Peyer's patch (tissue), 4 donors: ENCODE measurements around the gene FOSL1. TPM values are rescaled to one million over a fixed set of nuclear protein-coding genes. Genes with fewer than 3 reads are reported as not detected.

ENCODE experiments used
- DNase-seq, 3 donors: peaks; one replicate each; pipeline ENCODE4 v3.0.0-alpha.2; 2017 to 2019
- H3K27ac ChIP-seq, 4 donors: fragments of 200-600 bp; sonication (generic); one replicate each; pipeline ENCODE4 v1.5.1; 2016 to 2019
- H3K27me3 ChIP-seq, 2 donors: fragments of 200-600 bp; sonication (generic); one replicate each; pipeline ENCODE4 v1.5.1; 2019
- H3K36me3 ChIP-seq, 3 donors: fragments of 200-600 bp; sonication (generic); one replicate each; pipeline ENCODE4 v1.5.1; 2016 to 2019
- H3K4me1 ChIP-seq, 4 donors: fragments of 200-600 bp; sonication (generic); one replicate each; pipeline ENCODE4 v1.5.1; 2016 to 2019
- H3K4me3 ChIP-seq, 4 donors: fragments of 200-600 bp; sonication (generic); 1 replicate in 3 of 4; 2 replicates in 1 of 4; pipeline ENCODE4 v1.5.1; 2016 to 2019; ENCODE audit warnings: mild to moderate bottlenecking in 1 of 4
- H3K9me3 ChIP-seq, 4 donors: fragments of 200-600 bp; sonication (generic); one replicate each; pipeline ENCODE4 v1.5.1; 2016 to 2019; ENCODE audit warnings: mild to moderate bottlenecking in 1 of 4
- CTCF ChIP-seq, 6 experiments: fragments of 450-650 bp in 4 of 6; fragments of 200-600 bp in 2 of 6; sonication (generic) in 1 of 6; IDR thresholded peaks; one replicate each; pipeline ENCODE4 v1.5.1; 2017 to 2019; ENCODE audit warnings: antibody characterized with exemption in 6 of 6, mild to moderate bottlenecking in 3 of 6, moderate library complexity in 1 of 6
- POLR2A ChIP-seq, 2 donors: fragments of 450-650 bp; IDR thresholded peaks; one replicate each; pipeline ENCODE4 v1.5.1; 2017; ENCODE audit warnings: antibody characterized with exemption in 2 of 2, mild to moderate bottlenecking in 2 of 2, moderate library complexity in 2 of 2
- total RNA-seq, 4 donors: library from RNA; depleted of rRNA; stranded (reverse); fragments of >200 nt; gene quantifications; one replicate each; pipeline ENCODE4 v1.1.0, GENCODE V29; 2016

Gene FOSL1
- total RNA-seq, 4 donors from 2014 or later: 1.5 to 7.4 (median 1.7) TPM; not detected in 1

GRCh38 chr11:65854852-65855837 lies 45.0 kb downstream of the FOSL1 start:
- TF ChIP-seq CTCF (IDR thresholded peaks at IDR 0.05) (no peak), POLR2A (IDR thresholded peaks at IDR 0.05) (no peak)
- Histone ChIP-seq H3K4me1 (peaks cover 14 to 50% (median 16%) of the 10 kb centered on the region in 4 donors), H3K36me3 (peaks cover 0 to 53% (median 0%) of the 10 kb centered on the region in 3 donors), H3K9me3 (no peaks in the 10 kb centered on the region), H3K4me3 (peak overlapping the region in 2 of 4 donors; percentile 80 to 93), H3K27ac (peak overlapping the region in 3 of 4 donors; percentile 95 to 98 (median 96)), H3K27me3 (no peaks in the 10 kb centered on the region)
- no peak for DNase-seq

- DNase-seq: peak in 2 of 3 donors; percentile 90 to 92
- TF ChIP-seq POLR2A (IDR thresholded peaks at IDR 0.05) (peak; percentile 92), CTCF (IDR thresholded peaks at IDR 0.05) (no peak)
- peak overlapping the region in 1 of 4 donors; percentile 93 for H3K4me3 ChIP-seq
- no peaks in the 10 kb centered on the region for H3K27me3 ChIP-seq
- H3K27ac ChIP-seq: peak overlapping the region in 3 of 4 donors; percentile 95 to 98 (median 96)
- peaks cover 0 to 53% (median 0%) of the 10 kb centered on the region in 3 donors for H3K36me3 ChIP-seq
- H3K4me1 ChIP-seq: peaks cover 11 to 45% (median 15%) of the 10 kb centered on the region in 4 donors
- H3K9me3 ChIP-seq: no peaks in the 10 kb centered on the region
These were observed 46.0 kb downstream of the FOSL1 start for GRCh38 chr11:65854161-65854592.

- peak overlapping the region in 2 of 4 donors; percentile 18 to 22 for H3K4me3 ChIP-seq
- H3K9me3 ChIP-seq: no peaks in the 10 kb centered on the region
- peaks cover 0 to 53% (median 0%) of the 10 kb centered on the region in 3 donors for H3K36me3 ChIP-seq
- H3K27me3 ChIP-seq: no peaks in the 10 kb centered on the region
- peak in 1 of 6 experiments; percentile 3 for TF ChIP-seq CTCF (IDR thresholded peaks at IDR 0.05)
- TF ChIP-seq POLR2A (IDR thresholded peaks at IDR 0.05): no peak
- peak in 1 of 3 donors; percentile 54 for DNase-seq
- peak overlapping the region in 3 of 4 donors; percentile 75 to 97 (median 80) for H3K27ac ChIP-seq
- peaks cover 11 to 45% (median 15%) of the 10 kb centered on the region in 4 donors for H3K4me1 ChIP-seq
These were observed 46.8 kb downstream of the FOSL1 start for GRCh38 chr11:65853246-65853979.

- Histone ChIP-seq H3K4me3 (peak overlapping the region in 2 of 4 donors; percentile 18 to 22), H3K36me3 (peaks cover 0 to 53% (median 0%) of the 10 kb centered on the region in 3 donors), H3K27me3 (no peaks in the 10 kb centered on the region), H3K27ac (peak overlapping the region in 3 of 4 donors; percentile 75 to 97 (median 80)), H3K9me3 (no peaks in the 10 kb centered on the region), H3K4me1 (peaks cover 11 to 45% (median 15%) of the 10 kb centered on the region in 4 donors)
- TF ChIP-seq POLR2A (IDR thresholded peaks at IDR 0.05) (no peak), CTCF (IDR thresholded peaks at IDR 0.05) (no peak)
- peak in 2 of 3 donors; percentile 58 to 61 for DNase-seq
These were observed 47.5 kb downstream of the FOSL1 start for GRCh38 chr11:65852508-65853245.
